Measurements from ENCODE around the gene P2RY8.

The P2RY8 gene

DNA sequence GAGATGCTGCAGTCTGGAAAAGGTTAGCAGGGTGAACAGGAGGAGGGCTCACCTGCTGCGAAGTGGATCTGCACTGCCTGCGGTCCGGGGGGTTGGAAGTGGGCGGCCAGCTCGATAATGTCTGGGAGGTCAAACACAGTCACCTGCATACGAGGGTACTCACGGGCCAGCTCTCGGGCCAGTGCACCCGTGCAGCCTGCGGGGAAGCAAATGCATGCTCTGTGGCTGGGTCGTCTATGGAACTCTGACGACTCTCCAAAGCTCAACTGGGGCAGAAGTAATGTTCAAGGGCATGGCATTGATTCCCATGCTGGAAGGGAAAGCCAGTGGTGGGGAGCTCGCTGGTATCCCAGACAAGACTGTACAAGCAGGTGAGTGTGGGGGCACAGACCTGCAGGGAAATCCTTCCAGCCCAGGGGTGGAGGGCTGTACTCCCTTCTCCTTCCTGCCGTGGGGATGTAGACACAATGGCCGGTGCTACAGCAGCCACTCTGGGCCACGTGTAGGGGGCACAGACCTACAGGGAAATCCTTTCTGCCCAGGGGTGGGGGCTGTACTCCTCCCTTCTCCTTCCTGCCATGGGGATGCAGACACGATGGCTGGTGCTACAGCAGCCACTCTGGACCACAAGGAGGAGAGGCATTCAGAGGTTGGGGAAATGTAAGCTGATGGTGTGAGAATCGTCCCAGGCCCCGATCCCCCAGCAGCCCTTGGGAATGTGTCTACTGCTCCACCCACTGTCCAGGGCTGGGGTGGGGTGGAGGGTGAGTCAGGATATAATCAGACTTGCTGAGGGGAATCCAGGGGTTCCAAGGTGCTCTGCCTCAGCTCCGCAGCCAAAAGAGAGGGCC is 118.8 kb downstream of the P2RY8 start:
- TF ChIP-seq, protein P1, sequence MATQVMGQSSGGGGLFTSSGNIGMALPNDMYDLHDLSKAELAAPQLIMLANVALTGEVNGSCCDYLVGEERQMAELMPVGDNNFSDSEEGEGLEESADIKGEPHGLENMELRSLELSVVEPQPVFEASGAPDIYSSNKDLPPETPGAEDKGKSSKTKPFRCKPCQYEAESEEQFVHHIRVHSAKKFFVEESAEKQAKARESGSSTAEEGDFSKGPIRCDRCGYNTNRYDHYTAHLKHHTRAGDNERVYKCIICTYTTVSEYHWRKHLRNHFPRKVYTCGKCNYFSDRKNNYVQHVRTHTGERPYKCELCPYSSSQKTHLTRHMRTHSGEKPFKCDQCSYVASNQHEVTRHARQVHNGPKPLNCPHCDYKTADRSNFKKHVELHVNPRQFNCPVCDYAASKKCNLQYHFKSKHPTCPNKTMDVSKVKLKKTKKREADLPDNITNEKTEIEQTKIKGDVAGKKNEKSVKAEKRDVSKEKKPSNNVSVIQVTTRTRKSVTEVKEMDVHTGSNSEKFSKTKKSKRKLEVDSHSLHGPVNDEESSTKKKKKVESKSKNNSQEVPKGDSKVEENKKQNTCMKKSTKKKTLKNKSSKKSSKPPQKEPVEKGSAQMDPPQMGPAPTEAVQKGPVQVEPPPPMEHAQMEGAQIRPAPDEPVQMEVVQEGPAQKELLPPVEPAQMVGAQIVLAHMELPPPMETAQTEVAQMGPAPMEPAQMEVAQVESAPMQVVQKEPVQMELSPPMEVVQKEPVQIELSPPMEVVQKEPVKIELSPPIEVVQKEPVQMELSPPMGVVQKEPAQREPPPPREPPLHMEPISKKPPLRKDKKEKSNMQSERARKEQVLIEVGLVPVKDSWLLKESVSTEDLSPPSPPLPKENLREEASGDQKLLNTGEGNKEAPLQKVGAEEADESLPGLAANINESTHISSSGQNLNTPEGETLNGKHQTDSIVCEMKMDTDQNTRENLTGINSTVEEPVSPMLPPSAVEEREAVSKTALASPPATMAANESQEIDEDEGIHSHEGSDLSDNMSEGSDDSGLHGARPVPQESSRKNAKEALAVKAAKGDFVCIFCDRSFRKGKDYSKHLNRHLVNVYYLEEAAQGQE (IDR thresholded peaks at IDR 0.05; ENCODE audit: insufficient replicate concordance, low read depth), result no peak
- Histone ChIP-seq H3K27me3 (ENCODE audit: insufficient read depth, poor library complexity, severe bottlenecking) (no peaks in the 10 kb centered on the region), H3K27ac (replicated peaks) (no peak overlapping the region), H3K4me3 (replicated peaks; ENCODE audit: insufficient read depth, low read length) (no peak overlapping the region)
- DNase-seq (ENCODE audit: low read depth in 1 of 2, low spot score in 1 of 2), result no peak

GRCh38 chrX:1416965-1417760 is 119.8 kb downstream of the P2RY8 start:
- no peaks in the 10 kb centered on the region for H3K27me3 ChIP-seq (ENCODE audit: insufficient read depth, poor library complexity, severe bottlenecking)
- H3K4me3 ChIP-seq (replicated peaks; ENCODE audit: insufficient read depth, low read length), result no peak overlapping the region
- TF ChIP-seq CTCF (IDR thresholded peaks at IDR 0.05; ENCODE audit: insufficient read depth, low read length), result no peak
- TF ChIP-seq POLR2AphosphoS5 (IDR thresholded peaks at IDR 0.05; ENCODE audit: low read depth), result 0 out of 2 replicates have a peak, but pooled peaks have one; percentile 28
- TF ChIP-seq GABPA (IDR thresholded peaks at IDR 0.05; ENCODE audit: low read depth), result no peak
- no peak for TF ChIP-seq SPI1 (IDR thresholded peaks at IDR 0.05; ENCODE audit: borderline replicate concordance, low read depth)
- DNase-seq (ENCODE audit: low read depth in 1 of 2, low spot score in 1 of 2), result no peak
- no peak overlapping the region for H3K27ac ChIP-seq (replicated peaks)

- Histone ChIP-seq H3K4me3 (replicated peaks; ENCODE audit: insufficient read depth, low read length) (no peak overlapping the region), H3K27me3 (ENCODE audit: insufficient read depth, poor library complexity, severe bottlenecking) (no peaks in the 10 kb centered on the region), H3K27ac (replicated peaks) (no peak overlapping the region)
- no peak for TF ChIP-seq GABPA (IDR thresholded peaks at IDR 0.05; ENCODE audit: low read depth)
- no peak for TF ChIP-seq POLR2AphosphoS5 (IDR thresholded peaks at IDR 0.05; ENCODE audit: low read depth)
- TF ChIP-seq SPI1 (IDR thresholded peaks at IDR 0.05; ENCODE audit: borderline replicate concordance, low read depth), result no peak
- no peak for TF ChIP-seq CTCF (IDR thresholded peaks at IDR 0.05; ENCODE audit: insufficient read depth, low read length)
- TF ChIP-seq, protein P1 (IDR thresholded peaks at IDR 0.05; ENCODE audit: insufficient replicate concordance, low read depth), result no peak
- no peak for DNase-seq (ENCODE audit: low read depth in 1 of 2, low spot score in 1 of 2)
Measured at GRCh38 chrX:1416327-1416784, 120.6 kb downstream of the P2RY8 start.
